Measurements from ENCODE around the gene SSH2.

- no peak for TF ChIP-seq EZH2 (IDR thresholded peaks at IDR 0.05; ENCODE audit: insufficient read depth, poor library complexity, severe bottlenecking)
- no peak for TF ChIP-seq EZH2phosphoT487 (IDR thresholded peaks at IDR 0.05; ENCODE audit: insufficient read depth, low read depth)
Observed at GRCh38 chr17:29836643-29837042, 93.4 kb downstream of the SSH2 start.

Data from GM23248 (cell line).